Measurements from ENCODE around the gene NCAPG2.

DNA sequence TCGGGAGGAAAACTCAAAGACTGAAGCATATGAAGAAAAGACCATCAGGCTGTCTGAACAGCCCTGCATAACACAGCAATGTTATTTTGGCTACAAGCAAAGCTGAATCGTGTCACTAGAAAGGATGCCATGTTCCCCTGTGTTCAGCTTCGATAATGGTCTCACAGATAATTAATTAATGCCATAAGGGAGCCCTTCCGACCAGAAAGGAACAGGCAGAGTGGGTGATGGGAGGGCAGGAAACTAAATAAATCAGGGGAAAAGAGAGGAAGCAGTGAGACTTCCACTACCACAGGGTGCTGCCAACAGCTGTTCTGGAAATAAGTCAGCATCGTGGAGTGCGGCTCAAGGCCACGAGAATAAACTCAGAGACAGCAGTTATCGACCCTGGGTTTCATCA is 120.2 kb downstream of the NCAPG2 start:
- TF ChIP-seq POLR2A (IDR thresholded peaks at IDR 0.05) = no peak
- TF ChIP-seq, protein P1, sequence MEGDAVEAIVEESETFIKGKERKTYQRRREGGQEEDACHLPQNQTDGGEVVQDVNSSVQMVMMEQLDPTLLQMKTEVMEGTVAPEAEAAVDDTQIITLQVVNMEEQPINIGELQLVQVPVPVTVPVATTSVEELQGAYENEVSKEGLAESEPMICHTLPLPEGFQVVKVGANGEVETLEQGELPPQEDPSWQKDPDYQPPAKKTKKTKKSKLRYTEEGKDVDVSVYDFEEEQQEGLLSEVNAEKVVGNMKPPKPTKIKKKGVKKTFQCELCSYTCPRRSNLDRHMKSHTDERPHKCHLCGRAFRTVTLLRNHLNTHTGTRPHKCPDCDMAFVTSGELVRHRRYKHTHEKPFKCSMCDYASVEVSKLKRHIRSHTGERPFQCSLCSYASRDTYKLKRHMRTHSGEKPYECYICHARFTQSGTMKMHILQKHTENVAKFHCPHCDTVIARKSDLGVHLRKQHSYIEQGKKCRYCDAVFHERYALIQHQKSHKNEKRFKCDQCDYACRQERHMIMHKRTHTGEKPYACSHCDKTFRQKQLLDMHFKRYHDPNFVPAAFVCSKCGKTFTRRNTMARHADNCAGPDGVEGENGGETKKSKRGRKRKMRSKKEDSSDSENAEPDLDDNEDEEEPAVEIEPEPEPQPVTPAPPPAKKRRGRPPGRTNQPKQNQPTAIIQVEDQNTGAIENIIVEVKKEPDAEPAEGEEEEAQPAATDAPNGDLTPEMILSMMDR (IDR thresholded peaks at IDR 0.05) = no peak
